ENCODE data around the gene SLC26A9. TPM values are rescaled to one million over a fixed set of nuclear protein-coding genes. Genes with fewer than 3 reads are reported as not detected.

SLC26A9 gene
- polyA plus RNA-seq, 1 experiment: not detected

DNA sequence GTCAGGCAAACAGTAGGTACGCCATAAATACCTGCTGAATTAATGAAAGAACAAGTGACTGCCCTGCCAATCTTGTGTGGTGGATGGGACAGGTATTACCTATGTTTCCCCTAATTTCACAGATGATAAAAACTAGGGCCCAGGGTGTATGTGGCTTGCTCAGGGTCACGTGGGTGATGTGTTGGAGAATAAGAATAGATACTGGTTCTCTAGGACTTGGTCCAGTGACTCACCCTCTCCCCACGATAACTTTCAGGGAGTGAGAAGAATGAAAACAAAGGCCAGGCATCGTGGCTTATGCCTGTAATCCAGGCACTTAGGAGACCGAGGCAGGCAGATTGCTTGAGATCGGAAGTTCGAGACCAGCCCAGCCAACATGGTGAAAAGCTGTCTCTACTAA, 26.7 kb downstream of the SLC26A9 start:
- CTCF ChIA-PET: interaction anchor here (0.6 to 17.3 kb wide), 8 partner anchors 64 to 192 kb away, joined by 4 to 514 read pairs (median 4); partner anchors contain the start of gene RAB7B
- no peak for TF ChIP-seq CTCF (IDR thresholded peaks at IDR 0.05; ENCODE audit: insufficient read depth, low read depth, low read length)
- POLR2A ChIA-PET: no interaction called here
- DNase-seq (ENCODE audit: low read depth): no peak
- Histone ChIP-seq H3K27me3 (ENCODE audit: control insufficient read depth, insufficient read depth, low read length) (no peaks in the 10 kb centered on the region), H3K4me3 (ENCODE audit: low read depth, low read length) (no peak overlapping the region), H3K36me3 (ENCODE audit: control insufficient read depth, insufficient read depth, low read length) (no peaks in the 10 kb centered on the region)

GRCh38 chr1:205915354-205915990, 27.8 kb downstream of the SLC26A9 start:
- no peak for TF ChIP-seq CTCF (IDR thresholded peaks at IDR 0.05; ENCODE audit: insufficient read depth, low read depth, low read length)
- DNase-seq (ENCODE audit: low read depth): no peak

GRCh38 chr1:205914730-205915129, 28.5 kb downstream of the SLC26A9 start:
- H3K27me3 ChIP-seq (ENCODE audit: control insufficient read depth, insufficient read depth, low read length): no peaks in the 10 kb centered on the region
- no peak for DNase-seq (ENCODE audit: low read depth)
- H3K36me3 ChIP-seq (ENCODE audit: control insufficient read depth, insufficient read depth, low read length): no peaks in the 10 kb centered on the region
- no peak for TF ChIP-seq CTCF (IDR thresholded peaks at IDR 0.05; ENCODE audit: insufficient read depth, low read depth, low read length)
- POLR2A ChIA-PET: no interaction called here
- CTCF ChIA-PET: interaction anchor here (1.4 to 17.3 kb wide), 6 partner anchors 66 to 257 kb away, joined by 5 to 514 read pairs (median 9); no protein-coding TSS in a partner anchor
- no peak overlapping the region for H3K4me3 ChIP-seq (ENCODE audit: low read depth, low read length)

More at GRCh38 chr1:205915354-205915990, 27.8 kb downstream of the SLC26A9 start:
- no peak overlapping the region for H3K4me3 ChIP-seq (ENCODE audit: low read depth, low read length)
- ChIA-PET POLR2A (no interaction called here), CTCF (interaction anchor here (1.4 to 17.3 kb wide), 6 partner anchors 65 to 258 kb away, joined by 4 to 514 read pairs (median 9); no protein-coding TSS in a partner anchor)
- no peaks in the 10 kb centered on the region for H3K27me3 ChIP-seq (ENCODE audit: control insufficient read depth, insufficient read depth, low read length)
- H3K36me3 ChIP-seq (ENCODE audit: control insufficient read depth, insufficient read depth, low read length): no peaks in the 10 kb centered on the region

GRCh38 chr1:205914155-205914507, 29.1 kb downstream of the SLC26A9 start:
- no peak for TF ChIP-seq CTCF (IDR thresholded peaks at IDR 0.05; ENCODE audit: insufficient read depth, low read depth, low read length)
- Histone ChIP-seq H3K27me3 (ENCODE audit: control insufficient read depth, insufficient read depth, low read length) (no peaks in the 10 kb centered on the region), H3K4me3 (ENCODE audit: low read depth, low read length) (no peak overlapping the region), H3K36me3 (ENCODE audit: control insufficient read depth, insufficient read depth, low read length) (no peaks in the 10 kb centered on the region)
- ChIA-PET CTCF (interaction anchor here (0.5 to 17.3 kb wide), 6 partner anchors 13 to 255 kb away, joined by 4 to 514 read pairs (median 9); no protein-coding TSS in a partner anchor), POLR2A (no interaction called here)
- DNase-seq (ENCODE audit: low read depth): no peak

DNA sequence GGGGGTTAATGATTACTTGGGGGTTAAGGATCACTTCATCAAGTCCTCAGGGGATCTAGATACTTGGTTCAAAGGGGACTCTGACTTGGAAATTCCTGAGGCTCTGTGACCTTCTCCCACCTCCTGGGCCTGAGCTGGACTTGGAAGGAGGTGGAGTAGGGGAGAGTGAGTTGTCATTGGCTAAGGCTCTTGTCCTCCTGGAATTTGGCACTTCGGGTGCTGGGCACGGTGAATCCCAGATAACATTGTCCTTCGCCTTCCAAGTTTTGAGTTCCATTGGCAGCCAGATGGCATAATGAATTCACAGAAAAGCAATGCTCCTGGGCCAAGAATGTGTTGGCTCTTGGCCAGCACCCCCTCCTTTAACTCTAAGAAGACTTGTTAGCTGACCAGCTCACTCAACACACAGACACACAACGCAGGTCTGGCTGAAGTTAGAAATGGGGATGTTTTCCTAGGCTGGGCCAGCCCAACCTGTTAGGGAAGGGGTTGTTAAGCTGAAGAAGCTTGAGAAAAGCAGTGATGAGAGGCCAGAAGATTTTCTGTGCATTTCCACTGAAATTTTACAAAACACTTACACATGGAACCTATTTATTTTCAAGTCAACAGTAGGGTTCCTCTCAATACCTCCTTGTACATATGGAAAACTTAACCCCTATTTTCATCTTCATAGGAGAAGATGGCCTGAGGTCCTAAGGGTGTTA, 29.7 kb downstream of the SLC26A9 start:
- ChIA-PET CTCF (interaction anchor here (0.9 to 17.3 kb wide), 6 partner anchors 20 to 255 kb away, joined by 3 to 514 read pairs (median 6); no protein-coding TSS in a partner anchor), POLR2A (no interaction called here)
- H3K27me3 ChIP-seq (ENCODE audit: control insufficient read depth, insufficient read depth, low read length): no peaks in the 10 kb centered on the region
- DNase-seq (ENCODE audit: low read depth): no peak
- H3K36me3 ChIP-seq (ENCODE audit: control insufficient read depth, insufficient read depth, low read length): no peaks in the 10 kb centered on the region
- TF ChIP-seq CTCF (IDR thresholded peaks at IDR 0.05; ENCODE audit: insufficient read depth, low read depth, low read length): no peak
- H3K4me3 ChIP-seq (ENCODE audit: low read depth, low read length): no peak overlapping the region

Data from BJ (cell line).